HG02678 (cell line): ENCODE measurements around the gene DLGAP1.

Experiments used
- ATAC-seq: cut with Tn5 transposase; IDR thresholded peaks from one replicate; pipeline ENCODE4 v1.9.1; 2021; ENCODE audit warnings: mild to moderate bottlenecking, moderate library complexity; ENCODE audit not compliant: unreplicated experiment

Gene DLGAP1

GRCh38 chr18:3529077-3529476, 926.0 kb downstream of the DLGAP1 start:
- no peak for ATAC-seq

- ATAC-seq, result no peak
These were observed 926.9 kb downstream of the DLGAP1 start for GRCh38 chr18:3528231-3528630.

- peak; percentile 51 for ATAC-seq
These were observed 928.4 kb downstream of the DLGAP1 start for GRCh38 chr18:3526421-3527354.

- ATAC-seq, result peak; percentile 80
These were observed 929.2 kb downstream of the DLGAP1 start for GRCh38 chr18:3525870-3526420.

- ATAC-seq, result no peak
These were observed 930.4 kb downstream of the DLGAP1 start for GRCh38 chr18:3524706-3525105.

- no peak for ATAC-seq
These were observed 934.6 kb downstream of the DLGAP1 start for GRCh38 chr18:3520230-3521085.

- ATAC-seq, result no peak
These were observed 940.5 kb downstream of the DLGAP1 start for GRCh38 chr18:3514312-3515216.

GRCh38 chr18:3513481-3513880, 941.6 kb downstream of the DLGAP1 start:
- peak; percentile 58 for ATAC-seq

- no peak for ATAC-seq
These were observed 943.1 kb downstream of the DLGAP1 start for GRCh38 chr18:3511980-3512379.

- no peak for ATAC-seq
These were observed 944.2 kb downstream of the DLGAP1 start for GRCh38 chr18:3510896-3511295.

GRCh38 chr18:3510024-3510423, 945.1 kb downstream of the DLGAP1 start:
- no peak for ATAC-seq

GRCh38 chr18:3508576-3509549, 946.2 kb downstream of the DLGAP1 start:
- ATAC-seq, result no peak

- no peak for ATAC-seq
These were observed 950.5 kb downstream of the DLGAP1 start for GRCh38 chr18:3504637-3505036.

GRCh38 chr18:3502650-3503049, 952.5 kb downstream of the DLGAP1 start:
- no peak for ATAC-seq

GRCh38 chr18:3500016-3500415, 955.1 kb downstream of the DLGAP1 start:
- no peak for ATAC-seq

GRCh38 chr18:3499501-3499900, 955.6 kb downstream of the DLGAP1 start:
- ATAC-seq, result no peak

GRCh38 chr18:3498698-3499471, 956.2 kb downstream of the DLGAP1 start:
- ATAC-seq, result no peak

- ATAC-seq, result no peak
These were observed 959.2 kb downstream of the DLGAP1 start for GRCh38 chr18:3495691-3496430.
